Endodermal cell (in vitro differentiated cells): ENCODE results near the gene CLIP4. TPM values are rescaled to one million over a fixed set of nuclear protein-coding genes. Genes with fewer than 3 reads are reported as not detected.
A peak's percentile ranks its signal among the peaks of the same experiment; 100 is the strongest.

Experiments used
- DNase-seq: peaks from one replicate; pipeline ENCODE4 v3.0.0-alpha.2; 2017
- H3K27ac ChIP-seq: 2 replicates; pipeline ENCODE4 v1.5.1; 2013; ENCODE audit warnings: mild to moderate bottlenecking, low read depth, low read length, moderate library complexity
- H3K27me3 ChIP-seq: 2 replicates; pipeline ENCODE4 v1.6.1; 2013; ENCODE audit warnings: mild to moderate bottlenecking, low read length, moderate library complexity; ENCODE audit not compliant: insufficient read depth, control insufficient read depth, poor library complexity, severe bottlenecking
- H3K36me3 ChIP-seq: 2 replicates; pipeline ENCODE4 v1.7.0; 2013; ENCODE audit warnings: mild to moderate bottlenecking, low read length, moderate library complexity; ENCODE audit not compliant: control insufficient read depth, insufficient read depth
- H3K4me1 ChIP-seq: one replicate; pipeline ENCODE4 v1.7.0; 2013; ENCODE audit warnings: low read length; ENCODE audit not compliant: control insufficient read depth, insufficient read depth
- H3K4me3 ChIP-seq: 2 replicates; pipeline ENCODE4 v1.5.1; 2013; ENCODE audit warnings: mild to moderate bottlenecking, low read length, moderate library complexity
- H3K9ac ChIP-seq: 2 replicates; pipeline ENCODE4 v1.6.1; 2013; ENCODE audit warnings: mild to moderate bottlenecking, low read length, moderate library complexity; ENCODE audit not compliant: poor library complexity, severe bottlenecking; ENCODE audit errors: extremely low read depth
- H3K9me3 ChIP-seq: 2 replicates; pipeline ENCODE4 v1.6.1; 2013; ENCODE audit warnings: mild to moderate bottlenecking, low read length, moderate library complexity; ENCODE audit not compliant: control insufficient read depth
- H3K27ac Mint-ChIP-seq: 2 replicates; pipeline ENCODE4 v1.8.0; 2020; ENCODE audit warnings: mixed read lengths
- H3K27me3 Mint-ChIP-seq: 2 replicates; pipeline ENCODE4 v1.8.0; 2021; ENCODE audit warnings: mild to moderate bottlenecking, mixed read lengths; ENCODE audit not compliant: insufficient read depth
- H3K36me3 Mint-ChIP-seq: 2 replicates; pipeline ENCODE4 v1.8.0; 2020; ENCODE audit warnings: low read depth, mixed read lengths
- H3K4me1 Mint-ChIP-seq: 2 replicates; pipeline ENCODE4 v1.8.0; 2020; ENCODE audit warnings: mixed read lengths
- H3K4me3 Mint-ChIP-seq: 2 replicates; pipeline ENCODE4 v1.8.0; 2020; ENCODE audit warnings: mild to moderate bottlenecking, moderate library complexity, mixed read lengths
- H3K9me3 Mint-ChIP-seq: 2 replicates; pipeline ENCODE4 v1.8.0; 2020; ENCODE audit warnings: mild to moderate bottlenecking, mixed read lengths
- CTCF ChIP-seq: fragments of 200-600 bp; sonication (generic); conservative IDR thresholded peaks from 2 replicates; pipeline ENCODE4 v1.5.0; 2021; ENCODE audit warnings: antibody characterized with exemption, mild to moderate bottlenecking
- WGBS, 2 experiments: methylation state at CpG; one replicate each; pipeline versions ENCODE4 v1.1.5 to v1.1.7; 2013; ENCODE audit warnings: missing lambda C conversion rate in 2 of 2, mixed read lengths in 1 of 2; ENCODE audit not compliant: insufficient coverage in 1 of 2, insufficient read length in 1 of 2; 5-methylcytosine and 5-hydroxymethylcytosine counted together
- total RNA-seq, 2 donors: library from RNA; stranded (reverse); fragmentation: NEBNext Ultra II Directional in 1 of 2; extraction: Animal tissue kit (Norgen Biotek cat#: 25700) in 1 of 2; gene quantifications; 2 replicates in 1 of 2; 3 replicates in 1 of 2; pipeline ENCODE4 v1.2.1, GENCODE V29; 2021

CLIP4 gene
- total RNA-seq, 2 donors from 2014 or later = 8.0 to 10.9 TPM

GRCh38 chr2:29215739-29216608, 100.8 kb downstream of the CLIP4 start:
- DNase-seq = peak; percentile 32

GRCh38 chr2:29216609-29216909, 101.3 kb downstream of the CLIP4 start:
- no peaks in the 10 kb centered on the region for H3K36me3 Mint-ChIP-seq
- Histone ChIP-seq H3K4me1 (no peaks in the 10 kb centered on the region), H3K36me3 (no peaks in the 10 kb centered on the region), H3K27ac (no peak overlapping the region), H3K27me3 (no peaks in the 10 kb centered on the region), H3K9me3 (no peaks in the 10 kb centered on the region), H3K4me3 (no peak overlapping the region), H3K9ac (no peak overlapping the region)
- H3K4me1 Mint-ChIP-seq = peaks cover 15% of the 10 kb centered on the region
- no peaks in the 10 kb centered on the region for H3K9me3 Mint-ChIP-seq
- no peak for TF ChIP-seq CTCF
- no peak overlapping the region for H3K4me3 Mint-ChIP-seq
- H3K27ac Mint-ChIP-seq = no peak overlapping the region
- peaks cover 16% of the 10 kb centered on the region for H3K27me3 Mint-ChIP-seq
- WGBS, 2 experiments = 95 to 100% methylated on average over 1 to 5 of the region's 5 CpGs
- no peak for DNase-seq

More at GRCh38 chr2:29215739-29216608, 100.8 kb downstream of the CLIP4 start:
- Histone ChIP-seq H3K4me3 (no peak overlapping the region), H3K27me3 (no peaks in the 10 kb centered on the region), H3K9ac (no peak overlapping the region), H3K9me3 (no peaks in the 10 kb centered on the region), H3K27ac (no peak overlapping the region), H3K36me3 (no peaks in the 10 kb centered on the region), H3K4me1 (no peaks in the 10 kb centered on the region)
- H3K4me3 Mint-ChIP-seq = no peak overlapping the region
- no peaks in the 10 kb centered on the region for H3K36me3 Mint-ChIP-seq
- no peaks in the 10 kb centered on the region for H3K9me3 Mint-ChIP-seq
- H3K27me3 Mint-ChIP-seq = peaks cover 18% of the 10 kb centered on the region
- H3K27ac Mint-ChIP-seq = no peak overlapping the region
- peaks cover 12% of the 10 kb centered on the region for H3K4me1 Mint-ChIP-seq
- no peak for TF ChIP-seq CTCF
- 92 to 95% methylated on average over 15 to 20 of the region's 20 CpGs for WGBS, 2 experiments

GRCh38 chr2:29218071-29218470, 102.9 kb downstream of the CLIP4 start:
- no peak overlapping the region for H3K4me3 Mint-ChIP-seq
- no peak overlapping the region for H3K27ac ChIP-seq
- no peaks in the 10 kb centered on the region for H3K36me3 ChIP-seq
- WGBS, 2 experiments = 82 to 95% methylated on average over 3 to 6 of the region's 6 CpGs
- DNase-seq = peak; percentile 14
- no peaks in the 10 kb centered on the region for H3K9me3 Mint-ChIP-seq
- no peaks in the 10 kb centered on the region for H3K4me1 ChIP-seq
- no peaks in the 10 kb centered on the region for H3K36me3 Mint-ChIP-seq
- TF ChIP-seq CTCF = no peak
- peaks cover 16% of the 10 kb centered on the region for H3K27me3 Mint-ChIP-seq
- no peaks in the 10 kb centered on the region for H3K27me3 ChIP-seq
- H3K4me1 Mint-ChIP-seq = peaks cover 15% of the 10 kb centered on the region
- H3K9ac ChIP-seq = no peak overlapping the region
- H3K4me3 ChIP-seq = no peak overlapping the region
- no peaks in the 10 kb centered on the region for H3K9me3 ChIP-seq
- no peak overlapping the region for H3K27ac Mint-ChIP-seq
